ENCODE data around the gene PRRC2B.

DNA sequence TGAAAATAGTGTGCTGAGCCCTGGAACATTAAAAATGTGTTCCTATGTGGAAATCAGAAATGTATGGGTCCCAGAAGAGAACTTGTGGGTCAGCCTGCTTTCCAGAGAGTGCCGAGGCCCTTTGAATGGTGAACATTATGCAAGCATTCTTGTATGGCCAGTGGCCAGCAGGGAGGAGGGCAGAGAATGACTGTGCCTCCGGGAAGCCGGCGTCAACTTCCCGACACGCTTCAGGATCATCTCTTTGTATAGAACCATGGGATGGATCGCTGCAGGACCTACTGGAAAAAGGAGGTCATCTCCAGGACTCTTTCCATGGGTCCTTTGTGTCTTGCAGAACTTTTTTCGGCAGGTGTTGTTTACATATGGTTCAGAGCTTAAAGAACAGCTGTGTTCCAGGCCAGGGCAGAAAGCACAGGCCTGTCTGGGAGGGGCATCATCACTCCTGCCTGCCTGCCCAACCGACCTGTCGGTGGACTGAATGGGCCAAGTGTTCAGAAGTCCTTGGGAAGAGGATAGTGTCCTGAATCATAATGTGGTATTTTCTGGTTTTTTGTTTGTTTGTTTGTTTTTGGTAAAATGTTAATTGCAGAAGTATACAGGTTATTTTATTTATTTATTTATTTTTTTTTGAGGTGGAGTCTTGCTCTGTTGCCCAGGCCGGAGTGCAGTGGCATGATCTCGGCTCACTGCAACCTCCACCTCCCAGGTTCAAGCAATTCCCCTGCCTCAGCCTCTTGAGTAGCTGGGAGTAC lies 9.0 kb downstream of the PRRC2B start:
- TF ChIP-seq POLR2AphosphoS5 (IDR thresholded peaks at IDR 0.05) (peak; percentile 59 to 94 (median 74)), POLR2A (IDR thresholded peaks at IDR 0.05) (no peak)
- TF ChIP-seq, protein P1, sequence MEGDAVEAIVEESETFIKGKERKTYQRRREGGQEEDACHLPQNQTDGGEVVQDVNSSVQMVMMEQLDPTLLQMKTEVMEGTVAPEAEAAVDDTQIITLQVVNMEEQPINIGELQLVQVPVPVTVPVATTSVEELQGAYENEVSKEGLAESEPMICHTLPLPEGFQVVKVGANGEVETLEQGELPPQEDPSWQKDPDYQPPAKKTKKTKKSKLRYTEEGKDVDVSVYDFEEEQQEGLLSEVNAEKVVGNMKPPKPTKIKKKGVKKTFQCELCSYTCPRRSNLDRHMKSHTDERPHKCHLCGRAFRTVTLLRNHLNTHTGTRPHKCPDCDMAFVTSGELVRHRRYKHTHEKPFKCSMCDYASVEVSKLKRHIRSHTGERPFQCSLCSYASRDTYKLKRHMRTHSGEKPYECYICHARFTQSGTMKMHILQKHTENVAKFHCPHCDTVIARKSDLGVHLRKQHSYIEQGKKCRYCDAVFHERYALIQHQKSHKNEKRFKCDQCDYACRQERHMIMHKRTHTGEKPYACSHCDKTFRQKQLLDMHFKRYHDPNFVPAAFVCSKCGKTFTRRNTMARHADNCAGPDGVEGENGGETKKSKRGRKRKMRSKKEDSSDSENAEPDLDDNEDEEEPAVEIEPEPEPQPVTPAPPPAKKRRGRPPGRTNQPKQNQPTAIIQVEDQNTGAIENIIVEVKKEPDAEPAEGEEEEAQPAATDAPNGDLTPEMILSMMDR (IDR thresholded peaks at IDR 0.05) = no peak
